Cardiac fibroblast (primary cell): ENCODE data around the gene DIO1.

ENCODE experiments used
- DNase-seq, 2 donors: peaks; one replicate each; pipeline versions ENCODE4 v3.0.0 to v3.0.0-alpha.2; 2010; ENCODE audit warnings: low read depth in 2 of 2
- H3K4me3 ChIP-seq, 2 donors: replicated peaks in 1 of 2; 1 replicate in 1 of 2; 2 replicates in 1 of 2; pipeline ENCODE4 v1.5.1; 2011; ENCODE audit warnings: low read depth in 2 of 2, low read length in 2 of 2, mild to moderate bottlenecking in 2 of 2, moderate library complexity in 1 of 2
- CTCF ChIP-seq: IDR thresholded peaks from one replicate; pipeline ENCODE4 v1.5.1; 2011; ENCODE audit warnings: low read depth, mild to moderate bottlenecking, low read length, inconsistent platforms

DIO1 gene

GRCh38 chr1:53894644-53895043, 657 bp downstream of the DIO1 start:
- DNase-seq: no peak
- TF ChIP-seq CTCF: no peak
- H3K4me3 ChIP-seq: no peak overlapping the region

- no peak for TF ChIP-seq CTCF
- DNase-seq: no peak
- H3K4me3 ChIP-seq: no peak overlapping the region
Observed at GRCh38 chr1:53895421-53895820, 1.4 kb downstream of the DIO1 start.

GRCh38 chr1:53896635-53897229, 2.7 kb downstream of the DIO1 start:
- peak; percentile 56 to 74 for DNase-seq
- no peak for TF ChIP-seq CTCF
- no peak overlapping the region for H3K4me3 ChIP-seq

GRCh38 chr1:53899206-53899628, 5.2 kb downstream of the DIO1 start:
- no peak overlapping the region for H3K4me3 ChIP-seq
- DNase-seq: peak in 1 of 2 donors; percentile 69
- no peak for TF ChIP-seq CTCF

- no peak for DNase-seq
Observed at GRCh38 chr1:53899708-53900107, 5.7 kb downstream of the DIO1 start.

GRCh38 chr1:53902235-53903138, 8.5 kb downstream of the DIO1 start:
- no peak for DNase-seq
- TF ChIP-seq CTCF: no peak

More at GRCh38 chr1:53899708-53900107, 5.7 kb downstream of the DIO1 start:
- TF ChIP-seq CTCF: no peak
- no peak overlapping the region for H3K4me3 ChIP-seq

More at GRCh38 chr1:53902235-53903138, 8.5 kb downstream of the DIO1 start:
- H3K4me3 ChIP-seq: no peak overlapping the region
